Type B pancreatic cell (in vitro differentiated cells): ENCODE measurements around the gene SDCBP2. TPM values are rescaled to one million over a fixed set of nuclear protein-coding genes. Genes with fewer than 3 reads are reported as not detected.

Experiments
- DNase-seq: peaks from one replicate; pipeline ENCODE4 v3.0.0; 2021; ENCODE audit warnings: mixed read lengths; ENCODE audit not compliant: unreplicated experiment; ENCODE audit errors: extremely low spot score
- H3K27ac Mint-ChIP-seq: 2 replicates; pipeline ENCODE4 v1.8.0; 2021; ENCODE audit warnings: mild to moderate bottlenecking, mixed read lengths
- H3K27me3 Mint-ChIP-seq: 2 replicates; pipeline ENCODE4 v1.8.0; 2021; ENCODE audit warnings: mixed read lengths
- H3K36me3 Mint-ChIP-seq: 2 replicates; pipeline ENCODE4 v1.8.0; 2021; ENCODE audit warnings: mixed read lengths
- H3K4me1 Mint-ChIP-seq: one replicate; pipeline ENCODE4 v1.8.0; 2021; ENCODE audit warnings: mixed read lengths; ENCODE audit not compliant: unreplicated experiment
- H3K4me3 Mint-ChIP-seq: 2 replicates; pipeline ENCODE4 v1.8.0; 2021; ENCODE audit warnings: mild to moderate bottlenecking, mixed read lengths
- H3K9me3 Mint-ChIP-seq: 2 replicates; pipeline ENCODE4 v1.8.0; 2021; ENCODE audit warnings: mixed read lengths
- CTCF ChIP-seq: fragments of 200-600 bp; sonication (generic); conservative IDR thresholded peaks from 2 replicates; pipeline ENCODE4 v1.5.0; 2021; ENCODE audit warnings: antibody characterized with exemption, mild to moderate bottlenecking
- total RNA-seq: library from RNA; stranded (reverse); gene quantifications from 2 replicates; pipeline ENCODE4 v1.2.1, GENCODE V29; 2021; ENCODE audit warnings: low replicate concordance

SDCBP2 gene
- total RNA-seq, 1 donor from 2014 or later: 4.9 TPM

GRCh38 chr20:1295276-1295930 lies 33.5 kb downstream of the SDCBP2 start:
- TF ChIP-seq CTCF: no peak
- no peaks in the 10 kb centered on the region for H3K36me3 Mint-ChIP-seq
- no peaks in the 10 kb centered on the region for H3K9me3 Mint-ChIP-seq
- DNase-seq: no peak
- H3K4me3 Mint-ChIP-seq: no peak overlapping the region
- peaks cover 2% of the 10 kb centered on the region for H3K27me3 Mint-ChIP-seq
- no peaks in the 10 kb centered on the region for H3K4me1 Mint-ChIP-seq
- H3K27ac Mint-ChIP-seq: no peak overlapping the region

DNA sequence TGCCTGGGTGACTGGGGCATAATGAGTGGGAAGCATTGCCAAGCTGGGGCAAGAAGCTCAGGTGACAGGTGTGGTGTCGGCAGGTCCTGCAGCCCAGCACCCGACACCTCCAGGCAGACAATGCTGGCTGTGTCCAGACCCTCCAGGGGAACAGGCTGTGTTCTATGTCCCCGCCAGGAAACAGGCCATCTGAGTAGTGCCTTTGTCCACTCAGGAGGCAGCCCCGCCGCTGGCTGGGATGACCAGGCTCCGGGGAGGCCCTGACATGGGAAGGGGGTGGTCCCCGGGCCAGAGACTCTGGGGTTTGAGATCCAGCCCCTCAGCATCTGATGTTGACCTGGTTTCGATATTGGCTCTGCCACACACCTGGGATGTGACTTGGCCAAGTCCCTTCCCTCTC lies 34.4 kb downstream of the SDCBP2 start:
- H3K36me3 Mint-ChIP-seq: no peaks in the 10 kb centered on the region
- no peak for TF ChIP-seq CTCF
- no peak overlapping the region for H3K27ac Mint-ChIP-seq
- no peak for DNase-seq
- H3K4me1 Mint-ChIP-seq: no peaks in the 10 kb centered on the region
- H3K4me3 Mint-ChIP-seq: no peak overlapping the region
- H3K9me3 Mint-ChIP-seq: no peaks in the 10 kb centered on the region
- peaks cover 3% of the 10 kb centered on the region for H3K27me3 Mint-ChIP-seq

- Mint-ChIP-seq H3K27me3 (peaks cover 3% of the 10 kb centered on the region), H3K4me3 (no peak overlapping the region), H3K36me3 (no peaks in the 10 kb centered on the region), H3K4me1 (no peaks in the 10 kb centered on the region), H3K9me3 (no peaks in the 10 kb centered on the region), H3K27ac (no peak overlapping the region)
- DNase-seq: no peak
- TF ChIP-seq CTCF: no peak
Observed at GRCh38 chr20:1293641-1294379, 35.1 kb downstream of the SDCBP2 start.

- peaks cover 3% of the 10 kb centered on the region for H3K27me3 Mint-ChIP-seq
- H3K27ac Mint-ChIP-seq: no peak overlapping the region
- H3K4me1 Mint-ChIP-seq: no peaks in the 10 kb centered on the region
- H3K36me3 Mint-ChIP-seq: no peaks in the 10 kb centered on the region
- TF ChIP-seq CTCF: no peak
- H3K4me3 Mint-ChIP-seq: no peak overlapping the region
- DNase-seq: no peak
- H3K9me3 Mint-ChIP-seq: no peaks in the 10 kb centered on the region
Observed at GRCh38 chr20:1292620-1293019, 36.3 kb downstream of the SDCBP2 start.

- Mint-ChIP-seq H3K27me3 (peaks cover 3% of the 10 kb centered on the region), H3K36me3 (no peaks in the 10 kb centered on the region)
- TF ChIP-seq CTCF: no peak
Observed at GRCh38 chr20:1291191-1291741, 37.7 kb downstream of the SDCBP2 start.

More at GRCh38 chr20:1291191-1291741, 37.7 kb downstream of the SDCBP2 start:
- DNase-seq: no peak
- Mint-ChIP-seq H3K4me3 (no peak overlapping the region), H3K4me1 (no peaks in the 10 kb centered on the region), H3K27ac (no peak overlapping the region), H3K9me3 (no peaks in the 10 kb centered on the region)
